HL-60/S4 treated with retinoic acid at 250 ng/mL for 4 days and 3 days (cell line): ENCODE measurements around the gene GTF2E1.
"Not testable (repeated sequence)": the region's sequence is repeated elsewhere in the genome, so short reads cannot be mapped to it uniquely, and the experiment has no call there.

Source experiments
- in situ Hi-C: fragments of 300-500 bp; cut with MboI; formaldehyde crosslinking; loops from 2 replicates; pipeline ENCODE4 v1.7.0; 2022; ENCODE audit warnings: low sequenced_read_pairs

GTF2E1 gene

GRCh38 chr3:120742198-120742848 lies at the start of gene GTF2E1, which contains the start of gene RABL3:
GTF2E1 (plus strand) TSS chr3:120742744; CDS start chr3:120750553, 7,809 bp downstream.
RABL3 (minus strand) TSS chr3:120742516; CDS start chr3:120742507, 9 bp downstream.
- in situ Hi-C loops = no loop called here

- in situ Hi-C loops = no loop called here
Measured at GRCh38 chr3:120693439-120694171, 48.9 kb upstream of the GTF2E1 start.

GRCh38 chr3:120699333-120699732 lies 43.2 kb upstream of the GTF2E1 start:
- in situ Hi-C loops = no loop called here

- in situ Hi-C loops = no loop called here
Measured at GRCh38 chr3:120705884-120706582, 36.5 kb upstream of the GTF2E1 start.

- in situ Hi-C loops = no loop called here
Measured at GRCh38 chr3:120706950-120707349, 35.6 kb upstream of the GTF2E1 start.

GRCh38 chr3:120708408-120708807 lies 34.1 kb upstream of the GTF2E1 start:
- in situ Hi-C loops = no loop called here

- in situ Hi-C loops = no loop called here
Measured at GRCh38 chr3:120710369-120710768, 32.2 kb upstream of the GTF2E1 start.

DNA sequence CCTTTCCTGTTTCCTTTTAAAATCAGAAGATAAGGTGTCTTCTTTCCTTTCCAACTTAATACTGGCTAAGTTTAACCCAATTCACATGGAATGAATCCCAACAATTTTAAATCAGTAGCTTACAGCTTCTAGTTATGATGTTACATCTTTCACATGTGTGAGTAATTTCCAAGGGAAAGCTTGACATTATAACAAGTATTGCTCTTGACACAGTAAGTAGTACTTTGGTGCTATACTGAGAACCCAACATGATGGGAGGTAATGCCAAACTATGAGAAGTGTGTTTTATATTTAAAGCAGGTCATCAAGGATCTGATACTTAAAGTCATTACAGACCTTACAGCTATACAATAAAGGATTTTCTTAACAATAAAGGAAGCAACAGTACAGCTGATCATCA lies 29.3 kb upstream of the GTF2E1 start:
- in situ Hi-C loops = no loop called here

DNA sequence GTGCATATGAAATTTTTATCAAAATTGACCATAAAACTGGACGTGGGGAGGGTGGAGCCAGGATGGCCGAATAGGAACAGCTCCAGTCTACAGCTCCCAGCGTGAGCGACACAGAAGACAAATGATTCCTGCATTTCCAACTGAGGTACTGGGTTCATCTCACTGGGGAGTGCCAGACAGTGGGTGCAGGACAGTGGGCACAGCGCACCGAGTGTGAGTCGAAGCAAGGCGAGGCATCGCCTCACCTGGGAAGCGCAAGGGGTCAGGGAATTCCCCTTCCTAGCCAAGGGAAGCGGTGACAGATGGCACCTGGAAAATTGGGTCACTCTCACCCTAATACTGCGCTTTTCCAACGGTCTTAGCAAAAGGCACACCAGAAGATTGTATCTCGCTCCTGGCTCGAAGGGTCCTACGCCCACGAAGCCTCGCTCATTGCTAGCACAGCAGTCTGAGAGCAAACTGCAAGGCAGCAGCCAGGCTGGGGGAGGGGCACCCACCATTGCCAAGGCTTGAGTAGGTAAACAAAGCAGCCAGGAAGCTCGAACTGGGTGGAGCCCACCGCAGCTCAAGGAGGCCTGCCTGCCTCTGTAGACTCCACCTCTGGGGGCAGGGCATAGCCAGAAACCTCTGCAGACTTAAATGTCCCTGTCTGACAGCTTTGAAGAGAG lies 23.2 kb upstream of the GTF2E1 start:
- in situ Hi-C loops = not testable (repeated sequence)

DNA sequence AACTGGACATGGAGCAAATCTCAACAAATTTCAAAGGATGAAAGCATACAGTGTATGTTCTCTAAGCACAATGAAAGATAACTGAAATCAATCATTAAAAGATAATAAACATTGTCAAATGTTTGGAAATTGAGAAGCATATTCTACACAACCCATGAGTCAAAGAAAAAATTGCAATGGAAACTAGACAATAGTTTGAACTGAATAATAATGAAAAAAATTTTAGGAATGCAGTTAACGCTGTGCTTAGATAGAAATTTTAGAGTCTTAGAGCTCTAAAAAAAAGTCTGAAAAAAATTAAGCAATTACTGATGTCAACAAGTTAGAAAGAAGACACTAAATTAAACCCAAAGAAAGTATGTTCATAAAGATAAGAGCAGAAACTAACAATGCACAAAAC lies 15.8 kb upstream of the GTF2E1 start:
- in situ Hi-C loops = no loop called here

- in situ Hi-C loops = no loop called here
Measured at GRCh38 chr3:120730576-120731542, 11.7 kb upstream of the GTF2E1 start.

DNA sequence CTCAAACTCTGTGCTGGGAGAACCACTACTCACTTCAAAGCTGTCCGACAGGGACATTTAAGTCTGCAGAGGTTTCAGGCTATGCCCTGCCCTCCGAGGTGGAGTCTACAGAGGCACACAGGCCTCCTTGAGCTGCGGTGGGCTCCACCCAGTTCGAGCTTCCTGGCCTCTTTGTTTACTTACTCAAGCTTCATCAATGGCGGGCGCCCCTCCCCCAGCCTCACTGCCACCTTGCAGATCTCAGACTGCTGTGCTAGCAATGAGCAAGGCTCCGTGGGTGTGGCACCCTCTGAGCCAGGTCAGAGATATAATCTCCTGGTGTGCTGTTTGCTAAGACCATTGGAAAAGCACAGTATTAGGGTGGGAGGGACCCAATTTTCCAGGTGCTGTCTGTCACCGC lies 4.5 kb upstream of the GTF2E1 start:
- in situ Hi-C loops = not testable (repeated sequence)

DNA sequence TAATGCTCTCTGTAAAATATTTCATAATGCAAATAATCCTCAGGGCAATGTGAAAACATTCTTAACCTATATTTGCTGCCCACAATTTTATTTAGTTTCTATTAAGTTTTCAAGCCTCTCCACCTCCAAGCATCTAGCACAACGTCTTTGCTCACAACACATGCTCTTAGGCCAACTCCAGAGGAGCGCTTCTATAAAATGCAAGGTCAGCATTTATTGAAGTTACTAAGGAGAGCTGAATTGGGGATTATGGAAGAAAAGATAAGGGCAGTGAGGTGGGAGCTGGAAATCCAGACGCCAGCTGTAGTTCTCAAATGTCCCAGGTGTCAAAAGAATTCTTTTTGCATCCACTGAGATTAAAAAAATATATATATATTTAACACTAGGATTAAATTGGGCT lies 1.2 kb upstream of the GTF2E1 start:
- in situ Hi-C loops = no loop called here

DNA sequence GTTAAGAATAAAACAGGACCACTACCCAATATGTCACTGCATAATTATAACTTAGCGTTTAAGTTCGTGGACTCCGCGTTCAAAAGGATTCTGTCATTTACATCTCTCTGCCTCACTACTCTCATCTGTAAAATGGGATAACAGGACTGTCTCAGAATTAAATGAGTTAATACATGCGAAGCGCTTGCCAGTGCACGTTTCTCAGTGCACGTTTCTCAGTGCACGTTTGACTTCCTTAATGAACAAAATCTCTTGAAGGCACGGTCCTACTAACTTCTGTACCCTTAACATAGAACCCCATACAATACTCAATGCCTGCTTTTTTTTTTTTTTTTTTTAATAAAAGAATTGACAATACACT lies 727 bp upstream of the GTF2E1 start:
- in situ Hi-C loops = no loop called here

DNA sequence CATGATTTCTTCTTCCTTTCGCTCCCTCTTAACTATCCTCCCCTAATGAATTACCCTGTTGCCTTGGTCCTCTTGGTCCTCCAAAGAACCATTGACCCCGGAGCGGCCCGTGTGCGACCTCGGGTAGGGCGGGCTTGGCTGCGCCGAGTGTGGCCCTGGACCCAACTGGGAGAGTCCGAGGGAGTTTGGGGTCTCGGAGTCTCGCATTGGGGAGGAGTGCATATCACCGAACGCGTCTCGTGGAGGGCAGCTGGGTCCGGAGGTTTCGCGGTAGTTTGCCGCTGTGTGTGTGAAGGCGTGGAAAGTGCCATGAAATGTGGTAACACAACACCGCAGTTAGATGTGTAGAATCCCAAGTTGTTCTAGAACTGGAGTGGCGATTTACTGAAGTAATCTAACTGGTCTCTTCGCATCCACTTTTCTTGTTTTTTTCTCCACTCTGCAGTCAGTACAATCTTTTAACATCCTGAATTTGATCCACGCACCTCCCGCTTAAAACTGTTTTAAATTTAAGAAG lies 363 bp downstream of the GTF2E1 start:
- in situ Hi-C loops = no loop called here

- in situ Hi-C loops = no loop called here
Measured at GRCh38 chr3:120743556-120744195, 1.1 kb downstream of the GTF2E1 start.

DNA sequence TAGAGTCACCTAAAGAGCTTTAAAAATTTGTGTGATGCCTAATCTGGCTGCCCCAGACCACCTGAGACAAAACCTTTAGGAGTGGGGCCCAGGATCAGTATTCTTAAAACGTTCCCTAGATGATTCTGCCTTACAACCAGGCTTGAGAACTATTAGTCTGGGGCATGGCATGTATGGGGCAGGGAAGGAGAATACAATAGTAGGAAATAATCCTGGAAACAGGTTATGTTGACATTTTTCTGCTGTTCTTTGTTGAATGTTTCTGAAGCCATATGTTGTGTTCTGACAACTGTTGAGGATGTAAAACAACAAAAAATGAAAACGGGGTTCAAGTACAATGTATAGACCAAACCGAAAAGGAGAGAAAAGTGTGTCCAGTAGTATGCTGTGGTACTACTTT lies 2.9 kb downstream of the GTF2E1 start:
- in situ Hi-C loops = no loop called here

DNA sequence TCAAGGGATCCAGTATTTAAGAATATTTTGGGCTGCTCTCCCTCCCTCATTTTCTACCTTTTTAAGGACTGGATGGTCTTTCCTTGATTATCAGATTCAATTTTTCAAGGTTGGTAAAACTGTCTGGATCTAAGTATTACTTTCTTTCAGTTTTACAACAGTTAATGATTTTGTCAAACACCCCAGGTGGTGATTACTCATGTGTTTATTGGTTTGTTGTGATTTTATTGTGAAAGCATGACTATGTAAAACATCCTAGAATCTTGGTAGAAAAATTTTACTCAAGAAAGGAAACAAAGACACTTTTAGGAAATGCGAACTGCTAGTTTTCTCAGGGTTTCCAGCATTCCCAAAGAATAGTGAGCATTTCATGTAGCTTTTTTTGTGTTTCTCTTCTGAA lies 7.3 kb downstream of the GTF2E1 start:
- in situ Hi-C loops = no loop called here

- in situ Hi-C loops = no loop called here
Measured at GRCh38 chr3:120752230-120752629, 9.7 kb downstream of the GTF2E1 start.

DNA sequence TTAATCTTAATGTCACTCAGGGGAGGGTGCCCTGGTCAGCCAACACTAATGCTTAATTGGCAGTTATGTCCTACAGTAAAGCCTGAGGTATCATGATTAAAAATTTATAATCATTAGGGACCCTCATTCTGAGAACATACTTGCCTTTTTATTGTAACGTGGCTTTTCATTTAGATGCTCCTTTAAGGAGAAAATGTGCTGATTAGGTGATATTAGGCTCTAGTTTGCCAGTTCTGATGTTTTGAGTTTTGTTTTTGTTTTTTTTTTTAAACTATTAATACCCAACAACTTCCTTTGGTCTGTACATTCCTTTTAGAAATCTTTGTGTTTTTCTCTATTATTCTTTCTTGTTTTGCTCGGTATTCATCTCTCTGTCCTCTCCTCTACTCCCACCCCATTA lies 10.3 kb downstream of the GTF2E1 start:
- in situ Hi-C loops = no loop called here
